Endothelial cell of umbilical vein (primary cell): ENCODE data around the gene RC3H1. TPM values are rescaled to one million over a fixed set of nuclear protein-coding genes. Genes with fewer than 3 reads are reported as not detected.
"Not testable (repeated sequence)": the region's sequence is repeated elsewhere in the genome, so short reads cannot be mapped to it uniquely, and the experiment has no call there.

Source experiments
- BruUV-seq: library from RNA; stranded (reverse); fragments of 400-500 nt; replicated peaks from 2 replicates; lab custom pipeline; 2021; lab: Mats Ljungman, UMichigan
- CTCF ChIA-PET: fragments of 300-600, 350-600 bp; sonication (Branson Sonifier 250); formaldehyde crosslinking; loops from one replicate; lab custom pipeline; 2021; ENCODE audit warnings: antibody characterized with exemption, inconsistent platforms; lab: Charles Lee
- POLR2A ChIA-PET: fragments of 300-600, 350-600 bp; sonication (Branson Sonifier 250); formaldehyde crosslinking; loops from one replicate; lab custom pipeline; 2021; ENCODE audit warnings: antibody characterized with exemption, inconsistent platforms; lab: Charles Lee
- DNase-seq: peaks from one replicate; pipeline ENCODE4 v3.0.0-alpha.2; 2011; ENCODE audit warnings: low read depth, low spot score
- FAIRE-seq: peaks from 2 replicates; lab custom pipeline; 2011; peaks lifted over from hg19 to GRCh38; lab: Jason Lieb, UNC
- H2AFZ ChIP-seq: 2 replicates; pipeline ENCODE4 v1.6.0; 2012; ENCODE audit warnings: low read depth, low read length, control low read depth, inconsistent platforms
- H3K27ac ChIP-seq: 2 replicates; pipeline ENCODE4 v1.5.1; 2011; ENCODE audit warnings: low read depth, mild to moderate bottlenecking, control low read depth, low read length, moderate library complexity; ENCODE audit not compliant: insufficient read depth
- H3K27me3 ChIP-seq, 2 experiments: 2 replicates each; pipeline versions ENCODE4 v1.6.0 to v1.6.1; 2011; ENCODE audit warnings: low read length in 2 of 2, mixed read lengths in 1 of 2; ENCODE audit not compliant: control insufficient read depth in 2 of 2, insufficient read depth in 2 of 2
- H3K36me3 ChIP-seq, 2 experiments: 2 replicates in 1 of 2; 3 replicates in 1 of 2; pipeline ENCODE4 v1.5.1; 2011; ENCODE audit warnings: low read length in 2 of 2, mild to moderate bottlenecking in 1 of 2, moderate library complexity in 1 of 2; ENCODE audit not compliant: control insufficient read depth in 2 of 2, insufficient read depth in 2 of 2; ENCODE audit errors: extremely low read depth in 1 of 2
- H3K4me1 ChIP-seq: 3 replicates; pipeline ENCODE4 v1.5.1; 2011; ENCODE audit warnings: mild to moderate bottlenecking, low read length; ENCODE audit not compliant: control insufficient read depth, insufficient read depth; ENCODE audit errors: extremely low read depth
- H3K4me2 ChIP-seq: 2 replicates; pipeline ENCODE4 v1.6.1; 2011; ENCODE audit warnings: low read length, control low read depth, mixed read lengths; ENCODE audit not compliant: insufficient read depth
- H3K4me3 ChIP-seq, 3 experiments: fragments of 200-600 bp in 1 of 3; sonication (generic), shearing (Covaris generic) in 1 of 3; replicated peaks in 1 of 3; 2 replicates each; pipeline ENCODE4 v1.5.1; 2011 to 2016; ENCODE audit warnings: control low read depth in 3 of 3, low read length in 3 of 3, mild to moderate bottlenecking in 2 of 3, inconsistent platforms in 1 of 3, low read depth in 1 of 3, moderate library complexity in 1 of 3; ENCODE audit not compliant: insufficient read depth in 1 of 3
- H3K79me2 ChIP-seq: 2 replicates; pipeline ENCODE4 v1.6.0; 2012; ENCODE audit warnings: low read length, inconsistent platforms; ENCODE audit not compliant: control insufficient read depth, insufficient read depth
- H3K9ac ChIP-seq: replicated peaks from 2 replicates; pipeline ENCODE3; 2011; ENCODE audit warnings: low read length, control low read depth; ENCODE audit not compliant: insufficient read depth; ENCODE audit errors: extremely low read depth
- H3K9me1 ChIP-seq: replicated peaks from 3 replicates; pipeline ENCODE4 v1.6.0; 2011; ENCODE audit warnings: mild to moderate bottlenecking, low read length; ENCODE audit not compliant: control insufficient read depth, insufficient read depth; ENCODE audit errors: extremely low read depth
- H3K9me3 ChIP-seq: replicated peaks from 2 replicates; pipeline ENCODE4 v1.5.1; 2012; ENCODE audit warnings: low read length, inconsistent platforms; ENCODE audit not compliant: control insufficient read depth, insufficient read depth
- H4K20me1 ChIP-seq: replicated peaks from 2 replicates; pipeline ENCODE3; 2011; ENCODE audit warnings: mild to moderate bottlenecking, low read length; ENCODE audit not compliant: control insufficient read depth, insufficient read depth; ENCODE audit errors: extremely low read depth
- EZH2 ChIP-seq: IDR thresholded peaks from 2 replicates; pipeline ENCODE4 v1.6.1; 2012; ENCODE audit warnings: borderline replicate concordance, low read depth, mild to moderate bottlenecking, moderate library complexity, low read length, inconsistent platforms; ENCODE audit not compliant: severe bottlenecking
- FOS ChIP-seq: IDR thresholded peaks from 2 replicates; pipeline ENCODE4 v1.6.1; 2011; ENCODE audit warnings: mild to moderate bottlenecking, low read length, moderate library complexity, borderline replicate concordance; ENCODE audit not compliant: insufficient read depth
- GATA2 ChIP-seq: IDR thresholded peaks from 2 replicates; pipeline ENCODE4 v1.7.0; 2011; ENCODE audit warnings: low read depth, mild to moderate bottlenecking, moderate library complexity, mixed read lengths, low read length; ENCODE audit not compliant: insufficient read length, insufficient read depth
- JUN ChIP-seq: IDR thresholded peaks from 2 replicates; pipeline ENCODE4 v1.6.1; 2011; ENCODE audit warnings: borderline replicate concordance, low read depth; ENCODE audit not compliant: insufficient read length, insufficient read depth
- MYC ChIP-seq: IDR thresholded peaks from one replicate; pipeline ENCODE4 v1.6.1; 2011; ENCODE audit warnings: mild to moderate bottlenecking, low read depth, low read length
- POLR2A ChIP-seq: IDR thresholded peaks from 2 replicates; pipeline ENCODE4 v1.6.1; 2012; ENCODE audit warnings: low read depth, mild to moderate bottlenecking, control low read depth, low read length
- dilution Hi-C: fragments of 300-500 bp; cut with MboI; formaldehyde crosslinking; loops from one replicate; pipeline ENCODE4 v1.15.0; 2019; ENCODE audit warnings: low sequenced_read_pairs; ENCODE audit not compliant: extremely low pct_ligation_motif_present
- intact Hi-C: fragments of 100-400 bp; cut with micrococcal nuclease; formaldehyde crosslinking; loops from one replicate; pipeline ENCODE4 v1.10.0; 2022
- polyA plus RNA-seq, 4 experiments: library from polyadenylated mRNA; depleted of rRNA in 3 of 4; stranded (reverse) in 3 of 4; unstranded in 1 of 4; fragments of >200 nt; gene quantifications; 2 replicates each; pipeline versions ENCODE4 v1.2.1 to v1.2.3, GENCODE V29; 2011 to 2012; ENCODE audit warnings: missing spikeins in 1 of 4
- total RNA-seq: library from RNA; stranded (reverse); gene quantifications from 2 replicates; pipeline ENCODE4 v1.2.3, GENCODE V29; 2021
- TF ChIP-seq, protein P1 (sequence below), 2 donors: IDR thresholded peaks; 1 replicate in 1 of 2; 2 replicates in 1 of 2; pipeline ENCODE4 v1.5.1; 2011; ENCODE audit warnings: low read length in 2 of 2, mild to moderate bottlenecking in 2 of 2, moderate library complexity in 2 of 2, control low read depth in 1 of 2, inconsistent platforms in 1 of 2, low read depth in 1 of 2; ENCODE audit not compliant: insufficient read depth in 1 of 2; ENCODE audit errors: extremely low read depth in 1 of 2

Gene RC3H1
- total and polyA plus RNA-seq, 2 donors (not counting 3 experiments of a cell fraction or from before 2014, with no cell fraction given) = 7.0 to 41.4 TPM

DNA sequence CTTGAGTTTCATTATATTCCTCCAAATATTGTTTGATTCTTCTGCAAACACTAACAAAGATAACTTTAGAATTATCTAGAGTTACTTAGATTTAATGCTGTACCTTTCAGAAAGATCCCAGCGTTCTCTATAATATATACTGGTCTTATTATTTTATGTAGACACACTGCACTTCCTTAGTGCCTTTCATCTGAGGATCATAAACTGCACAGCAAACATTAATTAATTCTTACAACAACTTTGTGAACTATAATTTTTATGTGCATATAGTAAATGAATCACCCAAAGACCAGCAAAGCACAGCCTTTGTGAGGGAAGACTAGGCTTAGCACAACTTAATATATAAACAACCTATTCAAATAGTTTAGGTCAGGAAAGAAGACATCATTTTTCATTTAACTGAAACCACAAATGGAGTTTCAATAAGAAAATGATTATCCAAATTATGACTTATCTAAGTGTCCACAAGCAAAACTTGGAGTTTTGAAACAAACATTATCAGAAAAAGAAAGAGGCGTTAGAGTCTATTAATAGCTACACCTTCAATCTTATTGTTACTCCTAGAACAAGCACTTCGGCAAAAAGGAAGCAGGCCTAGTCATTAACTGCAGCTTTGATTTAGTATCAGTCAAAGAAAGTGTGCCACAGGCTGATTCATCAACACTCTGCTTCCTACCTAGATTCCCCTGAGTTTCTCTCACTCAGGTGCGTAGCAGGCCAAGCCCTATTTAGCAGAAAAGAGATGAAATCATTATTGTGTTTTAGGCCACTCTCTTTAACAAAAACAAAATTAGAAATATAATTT is 22.5 kb upstream of the RC3H1 start:
- Histone ChIP-seq H3K27ac (no peak overlapping the region), H3K36me3 (no peaks in the 10 kb centered on the region), H3K4me3 (no peak overlapping the region), H3K4me2 (no peak overlapping the region), H3K9me3 (no peaks in the 10 kb centered on the region), H3K27me3 (peaks cover 0 to 1% of the 10 kb centered on the region in 2 experiments), H3K9me1 (no peaks in the 10 kb centered on the region), H4K20me1 (no peaks in the 10 kb centered on the region), H3K79me2 (no peaks in the 10 kb centered on the region), H3K9ac (no peak overlapping the region), H2AFZ (no peak overlapping the region), H3K4me1 (no peaks in the 10 kb centered on the region)
- TF ChIP-seq, protein P1, sequence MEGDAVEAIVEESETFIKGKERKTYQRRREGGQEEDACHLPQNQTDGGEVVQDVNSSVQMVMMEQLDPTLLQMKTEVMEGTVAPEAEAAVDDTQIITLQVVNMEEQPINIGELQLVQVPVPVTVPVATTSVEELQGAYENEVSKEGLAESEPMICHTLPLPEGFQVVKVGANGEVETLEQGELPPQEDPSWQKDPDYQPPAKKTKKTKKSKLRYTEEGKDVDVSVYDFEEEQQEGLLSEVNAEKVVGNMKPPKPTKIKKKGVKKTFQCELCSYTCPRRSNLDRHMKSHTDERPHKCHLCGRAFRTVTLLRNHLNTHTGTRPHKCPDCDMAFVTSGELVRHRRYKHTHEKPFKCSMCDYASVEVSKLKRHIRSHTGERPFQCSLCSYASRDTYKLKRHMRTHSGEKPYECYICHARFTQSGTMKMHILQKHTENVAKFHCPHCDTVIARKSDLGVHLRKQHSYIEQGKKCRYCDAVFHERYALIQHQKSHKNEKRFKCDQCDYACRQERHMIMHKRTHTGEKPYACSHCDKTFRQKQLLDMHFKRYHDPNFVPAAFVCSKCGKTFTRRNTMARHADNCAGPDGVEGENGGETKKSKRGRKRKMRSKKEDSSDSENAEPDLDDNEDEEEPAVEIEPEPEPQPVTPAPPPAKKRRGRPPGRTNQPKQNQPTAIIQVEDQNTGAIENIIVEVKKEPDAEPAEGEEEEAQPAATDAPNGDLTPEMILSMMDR (IDR thresholded peaks at IDR 0.05; ENCODE audit: extremely low read depth in 1 of 2, insufficient read depth in 1 of 2, low read depth in 1 of 2, low read length in 2 of 2) = no peak
- TF ChIP-seq JUN (no peak), FOS (no peak), EZH2 (no peak), GATA2 (no peak), POLR2A (no peak), MYC (no peak)
- no TSS peak for BruUV-seq
- intact Hi-C loops (no loop called here), dilution Hi-C loops (no loop called here)
- ChIA-PET CTCF (interaction anchor here (1.3 kb wide), 2 partner anchors 70 to 173 kb away, joined by 3 to 5 read pairs; no protein-coding TSS in a partner anchor), POLR2A (no interaction called here)
- FAIRE-seq = no peak
- no peak for DNase-seq

DNA sequence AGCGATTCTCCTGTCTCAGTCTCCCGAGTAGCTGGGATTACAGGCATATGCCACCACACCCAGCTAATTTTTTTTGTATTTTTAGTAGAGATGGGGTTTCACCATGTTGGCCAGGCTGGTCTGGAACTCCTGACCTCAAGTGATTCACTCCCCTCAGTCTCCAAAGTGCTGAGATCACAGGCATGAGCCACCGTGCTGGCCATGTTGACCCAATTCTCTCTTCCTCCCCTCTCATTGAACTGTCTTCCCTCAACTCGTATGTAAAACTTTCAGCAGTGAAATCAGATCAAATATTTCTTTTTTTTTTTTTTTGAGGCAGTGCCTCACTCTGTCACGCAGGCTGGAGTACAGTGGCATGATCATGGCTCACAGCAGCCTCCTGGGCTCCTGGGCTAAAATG is 20.4 kb upstream of the RC3H1 start:
- H3K4me3 ChIP-seq, H3K4me1 ChIP-seq, intact Hi-C loops, H3K27ac ChIP-seq, H3K4me2 ChIP-seq, H2AFZ ChIP-seq, DNase-seq, H3K9me3 ChIP-seq, H4K20me1 ChIP-seq, H3K79me2 ChIP-seq, POLR2A ChIA-PET, H3K27me3 ChIP-seq, BruUV-seq, FAIRE-seq, dilution Hi-C loops, H3K9me1 ChIP-seq, H3K9ac ChIP-seq, CTCF ChIA-PET, H3K36me3 ChIP-seq: not testable (repeated sequence)
